HG03558 (cell line): Measurements from ENCODE around the gene AQP5.

ENCODE experiments used
- ATAC-seq: cut with Tn5 transposase; IDR thresholded peaks from one replicate; pipeline ENCODE4 v1.9.1; 2021; ENCODE audit warnings: moderate number of reproducible peaks; ENCODE audit not compliant: unreplicated experiment; ENCODE audit errors: extremely low read depth

The AQP5 gene

DNA sequence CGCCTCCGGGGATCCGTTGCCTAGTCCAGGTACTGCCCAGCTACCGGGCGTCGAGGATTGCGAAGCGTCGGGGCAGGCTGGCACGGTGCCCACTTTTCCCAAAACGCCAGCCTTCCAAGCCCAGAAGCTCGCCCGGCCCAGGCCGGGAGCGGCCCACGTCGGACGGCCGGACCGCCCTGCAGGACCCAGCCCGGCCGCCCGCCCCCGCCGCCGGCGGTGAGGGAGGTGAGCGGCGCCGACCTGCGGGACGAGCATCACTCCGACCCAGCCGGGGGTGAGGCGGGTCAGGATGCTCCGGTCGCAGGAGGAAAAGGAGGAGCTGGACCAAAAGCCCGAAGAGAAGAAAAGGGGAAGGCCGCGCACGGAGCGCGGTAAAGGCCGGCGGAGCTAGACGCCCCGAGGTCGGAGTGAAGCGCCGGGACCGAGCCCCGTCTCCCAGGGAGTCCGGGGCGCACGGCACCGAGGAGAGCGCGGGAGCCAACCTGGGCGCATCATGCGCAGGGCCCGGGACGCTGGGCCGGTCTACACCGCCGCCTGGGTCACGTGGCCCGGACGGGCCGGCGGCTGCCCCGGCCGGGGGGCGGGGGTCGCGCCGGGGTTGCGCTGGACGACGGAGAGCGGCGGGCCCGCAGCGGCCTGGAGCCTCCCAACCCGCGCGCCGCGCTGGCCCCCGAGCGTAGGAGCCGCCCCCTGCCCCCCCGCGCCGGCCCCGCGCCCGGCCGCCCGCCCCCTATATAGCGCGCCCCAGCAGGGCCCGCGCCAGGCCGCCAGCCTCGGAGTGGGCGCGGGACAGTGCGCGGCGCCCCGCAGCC lies at the start of gene AQP5:
Gene AQP5, plus strand, starts transcription at position 762 of the 812 bp plus-strand sequence. CDS start 146 bp downstream, outside the sequence.
- no peak for ATAC-seq

DNA sequence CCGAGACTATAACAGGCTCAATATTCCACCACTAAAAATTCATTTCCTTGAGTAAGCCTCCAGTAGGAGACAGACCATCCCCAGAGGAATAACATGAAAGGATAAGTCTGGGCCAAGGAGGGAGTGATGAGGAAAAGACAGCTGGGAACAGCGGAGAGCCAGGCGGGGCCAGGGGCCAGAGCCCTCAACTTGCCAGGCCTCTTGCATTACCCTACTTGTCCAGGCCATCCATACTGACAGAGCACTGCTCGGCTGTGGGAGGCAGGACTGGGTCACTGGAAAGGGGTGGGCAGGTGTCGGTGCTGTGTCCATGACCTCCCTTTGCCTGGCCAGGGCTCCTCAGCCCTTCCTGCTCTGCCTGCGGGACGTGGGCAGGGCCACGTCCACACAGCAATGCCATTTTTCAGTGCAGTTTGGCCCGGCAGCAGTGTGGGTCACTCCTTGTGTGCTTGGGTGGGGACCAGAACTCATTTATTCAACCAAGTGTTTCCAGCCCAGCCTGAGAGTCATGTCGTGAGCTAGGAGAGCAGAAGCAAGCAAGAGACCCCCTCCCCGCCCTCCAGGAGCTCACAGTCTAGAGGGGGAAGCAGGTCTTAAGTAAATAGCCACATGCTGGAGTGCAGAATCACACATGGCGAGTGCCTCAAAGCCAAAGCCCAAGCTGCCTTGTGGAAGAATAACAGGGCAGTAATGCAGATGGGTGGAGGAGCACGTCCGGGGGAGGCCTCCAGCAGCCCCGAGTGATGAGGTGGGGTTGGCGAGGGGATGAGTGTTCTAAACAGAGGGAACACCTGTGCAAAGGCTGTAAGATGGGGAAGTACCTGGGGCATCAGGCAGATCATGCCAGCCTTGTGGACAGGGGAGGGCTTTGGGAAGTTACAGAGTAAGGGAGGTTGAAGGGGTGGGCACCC lies 49.1 kb upstream of the AQP5 start:
- ATAC-seq, result no peak

DNA sequence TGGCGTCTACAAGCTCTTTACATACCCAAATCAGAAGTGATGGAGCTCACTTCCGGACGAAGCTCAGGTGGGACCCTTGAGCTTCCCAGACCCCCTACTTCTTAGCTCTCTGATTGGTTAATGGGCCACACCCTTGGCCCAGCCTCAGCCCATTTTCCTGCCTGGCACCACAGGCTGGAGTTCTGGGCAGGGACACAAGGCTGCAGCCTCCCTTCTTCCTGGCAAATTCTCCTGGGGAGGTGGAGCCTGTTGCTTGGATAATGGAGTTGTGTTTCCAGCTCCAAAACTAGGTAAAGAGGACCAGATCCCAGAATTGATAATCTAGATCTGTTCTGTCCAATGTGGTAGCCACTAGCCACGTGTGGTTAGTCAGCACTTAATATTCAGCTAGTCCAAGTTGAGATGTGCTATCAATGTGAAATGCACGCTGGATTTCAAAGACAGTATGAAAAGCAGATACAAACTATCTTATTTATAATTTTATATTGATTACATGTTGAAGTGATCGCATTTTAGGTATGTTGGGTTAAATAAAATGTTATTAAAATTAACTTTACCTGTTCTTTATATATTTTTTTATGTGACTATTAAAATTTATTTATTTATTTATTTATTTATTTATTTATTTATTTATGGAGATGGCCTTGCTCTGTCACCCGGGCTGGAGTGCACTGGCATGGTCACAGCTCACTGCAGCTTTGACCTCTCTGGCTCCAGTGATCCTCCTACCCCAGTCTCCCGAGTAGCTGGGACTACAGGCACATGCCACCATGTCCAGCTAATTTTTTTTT lies 45.3 kb upstream of the AQP5 start:
- ATAC-seq, result no peak

- no peak for ATAC-seq
These were observed 44.4 kb upstream of the AQP5 start for GRCh38 chr12:49917166-49917787.

- ATAC-seq, result no peak
These were observed 43.9 kb upstream of the AQP5 start for GRCh38 chr12:49917788-49918173.

DNA sequence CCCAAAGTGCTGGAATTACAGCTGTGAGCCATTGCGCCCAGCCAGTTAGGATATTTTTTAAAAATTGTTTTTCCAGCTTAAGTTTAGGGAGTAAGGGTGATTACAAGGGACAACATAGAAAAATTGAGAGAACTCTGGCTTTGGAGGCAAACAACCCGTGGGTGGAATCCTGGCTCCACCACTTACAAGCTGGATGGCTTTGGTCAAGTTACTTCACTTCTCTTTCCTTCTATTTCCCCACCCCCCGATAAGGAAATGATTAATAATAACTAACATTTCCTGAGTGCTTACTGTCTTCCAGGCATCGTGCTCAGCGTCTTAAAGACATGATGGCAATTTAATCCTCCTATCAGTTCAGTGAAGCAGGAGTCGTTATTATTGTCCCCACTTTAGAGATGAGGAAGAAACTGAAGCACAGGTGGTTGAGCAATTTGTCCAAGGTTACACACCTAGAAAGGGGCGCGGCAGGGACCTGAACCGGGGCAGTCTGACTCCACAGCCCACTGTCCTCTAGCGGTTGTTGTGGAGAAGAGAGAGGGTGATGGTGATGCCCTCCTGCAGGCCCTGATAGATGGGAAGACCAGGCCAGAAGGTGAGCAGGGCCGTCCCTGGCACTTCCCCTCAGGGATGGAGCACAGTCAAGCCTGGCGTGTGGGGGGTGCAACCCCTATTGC lies 41.3 kb upstream of the AQP5 start:
- ATAC-seq, result no peak

DNA sequence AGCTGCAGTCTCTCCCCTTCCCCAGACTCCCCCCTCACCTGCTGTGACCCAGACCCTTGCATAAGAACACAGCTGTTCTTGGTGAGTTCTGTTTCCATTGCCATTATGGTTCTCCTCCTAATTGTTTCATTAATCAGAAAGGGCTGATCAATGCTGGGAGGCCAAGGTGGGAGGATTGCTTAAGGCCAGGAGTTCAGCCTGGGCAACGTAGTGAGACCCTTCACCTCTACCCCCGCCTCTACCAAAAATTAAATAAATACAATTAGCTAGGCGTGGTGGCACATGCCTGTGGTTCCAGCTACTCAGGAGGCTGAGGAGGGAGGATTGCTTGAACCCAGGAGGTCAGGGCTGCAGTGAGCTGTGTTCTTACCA lies 40.8 kb upstream of the AQP5 start:
- ATAC-seq, result no peak

GRCh38 chr12:49921299-49921698 lies 40.4 kb upstream of the AQP5 start:
- no peak for ATAC-seq

DNA sequence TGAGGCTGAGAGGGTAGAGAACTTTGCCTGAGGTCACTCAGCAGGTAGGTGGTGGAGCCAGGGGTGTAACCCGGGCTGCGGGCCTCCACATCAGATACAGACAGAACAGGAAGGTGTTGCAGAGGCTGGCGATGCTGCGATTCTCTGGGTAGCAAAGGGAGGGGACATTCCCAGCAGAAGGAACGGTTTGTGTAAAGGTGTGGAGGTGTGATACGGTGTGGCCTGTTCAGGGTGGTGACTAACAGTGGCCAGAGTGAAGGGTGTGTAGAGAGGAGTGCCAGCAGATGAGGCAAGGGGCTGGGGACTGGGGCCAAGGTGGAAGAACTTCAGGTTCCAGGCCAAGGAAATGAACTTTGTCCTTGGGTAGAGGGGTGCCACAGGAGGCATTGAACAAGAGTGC lies 39.7 kb upstream of the AQP5 start:
- ATAC-seq, result no peak

DNA sequence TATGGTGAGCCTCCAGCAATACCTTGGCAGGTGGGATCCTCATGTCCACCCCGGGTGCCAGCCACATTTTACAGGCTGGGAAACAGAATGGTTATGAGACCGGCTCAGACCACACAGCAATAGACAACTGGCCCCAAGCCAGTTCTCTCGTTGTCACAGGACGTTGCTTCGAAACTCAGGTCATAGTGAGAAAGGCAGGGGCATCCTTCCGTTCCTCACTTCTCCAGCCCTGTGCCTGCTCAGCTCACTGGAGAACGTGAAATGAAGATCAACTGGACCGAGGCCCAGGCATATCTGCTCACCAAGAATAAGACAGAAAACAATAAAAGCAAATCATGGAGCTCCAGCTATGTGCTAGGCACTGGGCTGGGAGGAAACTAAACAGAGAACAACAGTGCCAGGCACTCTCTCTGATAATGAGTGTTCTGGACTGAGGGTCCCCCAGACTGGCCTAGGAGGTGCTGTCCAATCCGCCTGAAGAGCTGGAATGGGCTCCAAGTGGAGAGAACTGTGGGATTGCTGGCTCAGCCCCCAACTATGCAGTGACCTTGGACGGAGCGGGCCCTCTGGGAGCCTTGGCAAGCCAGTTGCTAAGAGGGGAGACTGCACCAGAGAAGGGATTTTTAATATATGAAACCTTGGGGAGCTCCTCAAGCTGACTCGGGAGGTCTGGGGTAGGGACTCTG lies 39.2 kb upstream of the AQP5 start:
- no peak for ATAC-seq

DNA sequence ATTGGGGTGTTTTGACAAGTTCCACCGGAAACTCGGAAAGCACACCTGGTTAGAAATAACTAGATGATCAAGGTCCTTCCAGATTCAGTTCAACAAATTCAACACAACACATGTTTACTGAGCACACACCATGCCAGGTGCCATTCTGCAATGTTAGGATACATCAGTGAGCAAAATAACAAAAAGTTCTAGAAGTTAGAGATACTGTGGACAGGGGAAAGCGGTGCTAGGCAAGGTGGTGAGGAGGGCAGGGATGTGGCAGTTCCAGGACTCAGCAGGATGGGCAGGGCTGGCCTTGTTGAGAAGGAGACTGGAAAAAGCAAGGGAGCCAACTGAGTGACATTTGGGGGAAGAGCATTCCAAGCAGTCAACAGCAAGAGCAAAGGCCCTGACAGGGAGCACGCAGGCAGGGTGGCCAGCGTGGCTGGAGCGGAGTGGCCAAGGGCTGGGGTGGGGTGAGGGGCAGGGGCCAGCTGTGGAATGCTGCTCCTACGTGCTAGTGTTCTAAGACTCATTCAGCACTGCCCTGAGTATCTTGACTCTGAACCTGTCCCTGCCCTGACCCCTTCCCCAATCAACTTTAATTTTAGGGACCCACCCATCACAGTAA lies 38.5 kb upstream of the AQP5 start:
- no peak for ATAC-seq

DNA sequence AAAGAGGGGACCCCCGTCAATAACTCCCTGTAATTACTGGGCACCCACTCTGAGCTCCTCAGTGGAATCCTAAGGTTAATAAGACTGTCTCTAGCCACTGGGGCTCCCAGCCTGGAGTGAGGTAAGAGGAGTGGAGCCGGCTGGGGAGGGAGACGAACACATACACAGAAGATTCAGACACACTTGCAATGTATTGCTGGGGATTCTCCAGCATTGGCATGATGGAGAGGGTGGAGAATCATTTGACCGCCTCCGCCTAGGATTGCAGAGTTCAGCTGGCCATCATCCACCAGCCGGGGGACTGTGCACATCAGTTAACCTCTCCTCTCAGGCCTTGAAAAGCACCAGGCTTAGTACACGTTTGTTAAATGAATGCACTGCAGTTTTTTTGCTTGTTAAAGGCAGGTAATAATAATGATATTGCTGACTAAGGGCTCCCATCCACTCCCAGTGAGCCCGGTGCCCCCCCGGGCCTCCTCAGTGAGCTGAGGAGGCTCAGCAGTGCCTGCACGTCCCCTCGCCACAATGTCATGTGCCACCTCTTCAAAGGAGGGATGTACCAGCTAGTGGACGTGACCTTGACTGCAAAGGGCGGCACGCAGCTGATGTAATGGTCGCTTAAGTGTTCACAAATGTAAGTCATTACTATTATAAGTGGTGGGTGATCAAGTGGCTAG lies 37.7 kb upstream of the AQP5 start:
- ATAC-seq, result no peak

- ATAC-seq, result no peak
These were observed 36.9 kb upstream of the AQP5 start for GRCh38 chr12:49924628-49925246.

DNA sequence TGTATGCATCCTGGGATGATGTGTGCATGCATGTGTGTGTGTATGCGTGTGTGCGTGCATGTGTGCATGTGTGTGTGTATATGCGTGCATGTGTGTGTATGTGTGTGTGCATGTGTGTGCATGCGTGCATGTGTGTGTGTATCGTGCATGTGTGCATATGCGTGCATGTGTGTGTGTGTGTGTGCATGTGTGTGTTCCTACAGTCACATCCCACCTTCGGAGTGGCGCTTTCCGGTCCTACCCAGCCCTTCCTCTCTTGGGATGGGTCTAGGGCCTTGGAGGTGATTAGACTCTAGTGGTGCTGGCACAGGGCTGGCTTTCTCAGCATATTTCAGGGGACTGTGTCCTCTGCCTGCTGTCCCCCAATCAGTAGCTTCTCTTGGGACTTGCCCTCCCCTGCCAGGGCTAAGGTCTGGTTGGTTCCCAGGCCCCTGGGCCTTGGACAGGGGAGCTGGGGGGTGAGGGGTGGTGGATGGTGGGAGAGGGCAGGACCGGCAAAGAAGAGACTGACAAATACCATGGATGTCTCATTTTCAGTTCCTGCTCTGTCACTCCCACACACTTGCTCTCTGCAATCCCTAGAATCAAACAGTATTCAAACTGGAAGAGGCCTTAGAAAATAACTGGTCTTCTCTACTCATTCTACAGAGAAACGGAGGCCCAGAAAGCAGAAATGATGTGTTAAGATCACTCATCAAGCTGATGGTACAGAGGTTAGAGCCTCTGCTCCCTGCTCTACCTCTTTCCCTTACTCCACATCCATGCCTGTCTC lies 36.1 kb upstream of the AQP5 start:
- ATAC-seq, result no peak

- ATAC-seq, result no peak
These were observed 33.2 kb upstream of the AQP5 start for GRCh38 chr12:49928471-49928870.

GRCh38 chr12:49929581-49929980 lies 32.1 kb upstream of the AQP5 start:
- no peak for ATAC-seq
